Activated T-helper 2 cell treated with anti-CD3 and anti-CD28 coated beads, Interferon-gamma antibody, Interleukin-2, Interleukin-4, amounts not matched to agents 10 μg/mL and 5 μg/mL and 100 μg/mL, durations not matched to agents 14 hours and 24 hours and 36 hours (primary cell): Measurements from ENCODE around the gene CHMP1B. TPM values are rescaled to one million over a fixed set of nuclear protein-coding genes. Genes with fewer than 3 reads are reported as not detected.

Experiments
- DNase-seq: peaks from one replicate; pipeline ENCODE4 v3.0.0; 2021; ENCODE audit warnings: low spot score
- H3K27ac Mint-ChIP-seq: one replicate; pipeline ENCODE4 v1.8.0; 2021; ENCODE audit warnings: mixed read lengths
- H3K27me3 Mint-ChIP-seq: one replicate; pipeline ENCODE4 v1.8.0; 2021; ENCODE audit warnings: low read depth, mixed read lengths
- H3K36me3 Mint-ChIP-seq: one replicate; pipeline ENCODE4 v1.8.0; 2021; ENCODE audit warnings: low read depth, mixed read lengths
- H3K4me1 Mint-ChIP-seq: one replicate; pipeline ENCODE4 v1.8.0; 2021; ENCODE audit warnings: low read depth, mixed read lengths
- H3K4me3 Mint-ChIP-seq: one replicate; pipeline ENCODE4 v1.8.0; 2021; ENCODE audit warnings: low read depth, mild to moderate bottlenecking, moderate library complexity, mixed read lengths
- H3K9me3 Mint-ChIP-seq: one replicate; pipeline ENCODE4 v1.8.0; 2021; ENCODE audit warnings: mixed read lengths
- intact Hi-C: fragments of 100-400 bp; cut with micrococcal nuclease; formaldehyde crosslinking; loops from one replicate; pipeline ENCODE4 v1.15.1; 2023
- total RNA-seq: library from RNA; stranded (reverse); gene quantifications from 2 replicates; pipeline ENCODE4 v1.2.3, GENCODE V29; 2022

The CHMP1B gene
- total RNA-seq, 1 donor from 2014 or later = 28.3 TPM

GRCh38 chr18:11901826-11902438 is 50.7 kb downstream of the CHMP1B start:
- H3K4me1 Mint-ChIP-seq = peaks cover 12% of the 10 kb centered on the region
- DNase-seq = no peak
- intact Hi-C loops = no loop called here
- H3K27me3 Mint-ChIP-seq = no peaks in the 10 kb centered on the region
- H3K9me3 Mint-ChIP-seq = no peaks in the 10 kb centered on the region
- H3K36me3 Mint-ChIP-seq = peaks cover 46% of the 10 kb centered on the region
- H3K27ac Mint-ChIP-seq = no peak overlapping the region
- no peak overlapping the region for H3K4me3 Mint-ChIP-seq

- intact Hi-C loops = no loop called here
- no peaks in the 10 kb centered on the region for H3K27me3 Mint-ChIP-seq
- H3K9me3 Mint-ChIP-seq = no peaks in the 10 kb centered on the region
- no peak for DNase-seq
- no peak overlapping the region for H3K4me3 Mint-ChIP-seq
- H3K4me1 Mint-ChIP-seq = peaks cover 18% of the 10 kb centered on the region
- H3K36me3 Mint-ChIP-seq = peaks cover 44% of the 10 kb centered on the region
- no peak overlapping the region for H3K27ac Mint-ChIP-seq
These were observed 51.5 kb downstream of the CHMP1B start for GRCh38 chr18:11902522-11903292.

Other genes starting within 250 kb of the CHMP1B start
- gene SLC35G4, start 241.8 kb upstream of the CHMP1B start, total RNA-seq = not detected in 2 replicates
- gene GNAL, start 162.1 kb upstream of the CHMP1B start, total RNA-seq = 0.14 and 0.52 TPM in 2 replicates
- 37.5 and 40.6 TPM in 2 replicates for gene MPPE1, start 56.9 kb downstream of the CHMP1B start, total RNA-seq
- 17.4 and 22.2 TPM in 2 replicates for gene IMPA2, start 130.1 kb downstream of the CHMP1B start, total RNA-seq
- gene ANKRD62, start 242.4 kb downstream of the CHMP1B start, total RNA-seq = not detected in 2 replicates